SIG-M5 treated with dmso at 0.1 percent for 504 hours (cell line): ENCODE data around the gene SRPRA.
"Not testable (repeated sequence)": the region's sequence is repeated elsewhere in the genome, so short reads cannot be mapped to it uniquely, and the experiment has no call there.

Source experiments
- DNase-seq: peaks from one replicate; lab custom pipeline; 2025; ENCODE audit not compliant: unreplicated experiment; lab: John Stamatoyannopoulos, UW

SRPRA gene

DNA sequence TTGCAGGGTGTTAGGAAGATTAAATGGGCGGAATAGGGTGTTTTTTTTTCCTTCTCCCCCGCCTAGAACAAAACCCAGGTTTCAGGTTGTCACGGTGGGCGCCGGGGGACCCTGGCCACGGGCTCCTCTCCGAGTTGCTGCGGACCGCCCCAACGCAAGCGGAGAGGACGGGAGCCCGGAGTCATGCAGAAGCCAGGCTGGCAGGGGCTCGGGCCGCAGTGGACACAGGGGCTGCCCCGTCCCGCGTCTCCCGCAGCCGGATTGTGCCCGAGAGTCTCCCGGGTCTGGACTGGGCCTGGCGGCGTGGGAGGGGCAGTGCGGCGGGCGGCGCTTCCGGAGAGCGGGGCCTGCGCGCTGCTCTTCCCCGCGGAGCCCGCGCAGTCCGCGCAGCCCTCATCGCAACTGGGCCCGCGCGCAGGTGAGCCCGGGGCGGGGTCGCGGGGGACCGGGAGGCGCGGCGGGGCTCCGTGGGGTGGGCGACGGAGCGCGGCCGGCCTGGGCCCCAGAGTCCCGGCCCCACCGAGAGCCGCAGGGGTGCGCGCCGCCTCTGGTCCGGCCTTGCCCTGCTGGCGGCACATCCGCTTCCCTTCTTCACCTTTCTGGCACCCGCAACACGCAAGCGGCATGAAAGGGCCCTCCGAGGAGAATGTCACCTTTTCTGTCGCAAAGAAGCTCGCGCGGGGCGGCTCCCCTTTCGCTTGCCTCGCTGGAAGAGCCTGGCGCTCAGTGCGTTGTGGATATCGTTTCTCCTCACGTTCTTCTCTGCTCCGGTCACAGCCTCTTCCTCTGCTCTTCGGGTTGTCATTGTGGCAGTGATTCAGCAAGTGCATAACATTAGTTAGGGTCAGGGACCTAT lies 14.3 kb upstream of the SRPRA start, which contains the start of gene TIRAP:
TSS of gene TIRAP (plus strand) at position 358 of the 856 bp plus-strand sequence. CDS start 7,802 bp downstream, outside the sequence.
- DNase-seq = peak; percentile 55

DNA sequence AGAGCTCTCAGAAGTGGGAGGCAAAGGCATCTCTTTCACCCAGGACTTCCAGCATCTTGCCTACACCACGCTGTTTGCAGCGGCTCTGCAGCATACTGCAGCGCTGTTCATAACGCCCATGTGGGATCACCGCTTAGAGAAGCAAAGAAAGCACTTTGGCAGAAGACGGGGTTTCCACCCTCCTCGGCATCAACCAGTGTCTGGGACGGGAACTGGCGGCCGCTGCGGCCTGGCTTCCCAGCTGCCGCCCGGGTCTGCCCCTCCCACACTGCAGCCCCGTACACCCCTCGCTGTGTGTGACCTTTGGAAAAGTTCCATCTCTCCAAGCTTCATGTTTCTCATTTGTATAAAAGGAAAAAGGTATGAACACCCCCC lies 13.7 kb upstream of the SRPRA start:
- no peak for DNase-seq

DNA sequence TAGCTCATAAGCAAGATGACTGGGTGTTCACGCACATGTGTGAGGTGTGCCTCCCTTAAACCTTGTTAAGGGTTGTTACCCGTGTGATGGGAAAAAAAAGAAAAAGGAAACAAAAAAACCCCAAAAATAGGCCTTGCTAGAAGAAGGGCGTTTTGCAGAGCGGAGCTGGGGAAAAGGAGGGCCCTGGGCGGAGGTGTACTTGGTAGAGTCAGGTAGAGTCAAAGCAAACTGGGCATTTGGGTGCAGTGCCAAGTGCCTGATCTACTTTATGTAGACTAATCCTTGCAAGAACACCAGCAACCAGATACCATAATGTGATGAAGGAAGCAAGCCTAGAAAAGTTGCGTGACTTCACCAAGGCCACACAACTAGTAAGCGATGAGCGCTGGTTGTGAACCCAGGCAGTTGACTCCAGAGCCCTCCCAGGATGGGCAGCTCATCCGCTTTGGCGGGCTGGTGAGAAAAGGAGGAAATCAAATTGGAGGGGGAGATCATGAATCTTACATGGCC lies 13.0 kb upstream of the SRPRA start:
- no peak for DNase-seq

DNA sequence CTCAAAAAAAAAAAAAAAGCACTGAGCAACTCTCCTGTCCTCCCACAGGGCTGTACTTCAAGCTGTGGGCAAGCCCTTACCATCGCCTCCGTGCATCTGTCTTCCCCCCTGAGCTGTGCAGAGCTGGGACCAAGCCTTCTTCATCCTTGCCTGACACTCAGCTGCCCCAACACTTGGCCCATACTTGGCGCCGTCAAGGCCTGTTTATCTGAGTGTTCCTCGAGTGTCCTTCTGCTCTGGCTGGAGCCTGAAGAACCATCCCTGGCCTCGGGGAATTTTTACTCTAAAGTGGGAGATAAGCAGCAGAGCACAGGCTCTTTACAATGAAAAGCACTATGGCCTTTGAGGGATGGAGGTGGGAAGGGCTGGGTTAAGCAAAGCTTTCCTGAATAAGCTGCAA lies 12.6 kb upstream of the SRPRA start:
- no peak for DNase-seq

DNA sequence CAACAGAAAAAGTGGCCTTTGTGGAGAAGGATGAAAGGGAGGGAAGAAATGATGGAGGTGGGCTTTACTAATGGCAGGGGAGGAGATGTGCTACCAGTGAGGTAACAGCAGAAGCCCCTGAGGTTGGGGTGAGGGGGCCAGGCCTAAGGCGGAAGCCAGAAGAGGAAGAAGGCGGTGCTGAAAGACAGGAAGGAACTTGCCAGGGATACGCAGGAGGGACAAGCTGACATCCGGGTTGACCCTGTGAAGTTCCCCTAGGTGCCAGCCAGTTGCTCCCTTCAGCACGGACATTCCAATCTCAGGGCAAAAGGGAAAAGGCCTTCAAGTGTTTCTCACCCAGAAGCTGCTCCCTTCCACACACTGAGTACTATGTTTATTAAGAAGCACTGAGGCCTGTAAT lies 11.9 kb upstream of the SRPRA start:
- DNase-seq = peak; percentile 7

DNA sequence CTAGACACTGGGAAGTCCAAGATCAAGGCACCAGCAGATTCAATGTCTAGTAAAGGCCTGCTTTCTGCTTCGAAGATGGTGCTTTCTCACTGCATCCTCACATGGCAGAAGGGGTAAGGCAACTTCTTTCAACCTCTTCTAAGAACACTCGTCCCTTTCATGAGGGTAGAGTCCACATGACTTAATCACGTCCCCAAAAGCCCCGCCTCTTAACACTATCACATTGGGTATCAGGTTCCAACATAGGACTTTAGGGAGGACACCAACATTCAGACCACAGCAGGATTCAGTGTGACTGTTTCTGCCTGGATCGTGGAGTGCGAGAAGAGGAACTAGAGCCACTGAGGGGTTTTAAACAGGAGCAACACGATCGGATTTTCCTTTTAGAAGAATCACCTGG lies 10.5 kb upstream of the SRPRA start:
- DNase-seq = no peak

DNA sequence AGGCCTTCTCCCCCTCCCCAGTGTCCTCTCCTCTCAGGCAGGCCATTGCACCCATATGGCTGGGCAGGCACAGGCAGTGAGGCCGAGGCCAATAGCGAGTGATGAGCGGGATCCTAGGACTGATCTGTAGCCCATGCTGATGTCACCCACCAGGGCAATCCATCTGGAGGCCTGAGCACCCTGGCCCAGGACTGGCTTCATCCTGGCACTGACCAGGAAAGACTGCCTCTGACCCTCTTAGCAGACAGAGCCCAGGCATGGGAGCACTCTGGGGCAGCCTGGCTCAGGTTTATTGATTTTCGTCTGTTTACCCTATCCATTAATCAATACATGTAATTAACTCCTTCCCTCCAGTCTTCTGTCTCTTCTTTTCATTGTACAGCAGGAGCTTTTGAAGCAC lies 9.1 kb upstream of the SRPRA start:
- DNase-seq = no peak

DNA sequence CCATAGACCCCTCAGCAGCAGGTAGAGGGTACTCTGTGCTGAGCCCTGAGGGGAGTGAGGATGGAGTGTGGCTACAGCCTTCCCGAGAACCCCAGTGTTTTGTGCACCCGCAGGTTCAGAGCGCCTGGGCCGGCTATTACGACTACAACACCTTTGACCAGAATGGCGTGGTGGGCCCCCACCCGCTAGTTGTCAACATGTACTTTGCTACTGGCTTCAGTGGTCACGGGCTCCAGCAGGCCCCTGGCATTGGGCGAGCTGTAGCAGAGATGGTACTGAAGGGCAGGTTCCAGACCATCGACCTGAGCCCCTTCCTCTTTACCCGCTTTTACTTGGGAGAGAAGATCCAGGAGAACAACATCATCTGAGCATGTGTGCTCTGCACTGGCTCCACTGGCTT lies 8.6 kb upstream of the SRPRA start:
- no peak for DNase-seq

DNA sequence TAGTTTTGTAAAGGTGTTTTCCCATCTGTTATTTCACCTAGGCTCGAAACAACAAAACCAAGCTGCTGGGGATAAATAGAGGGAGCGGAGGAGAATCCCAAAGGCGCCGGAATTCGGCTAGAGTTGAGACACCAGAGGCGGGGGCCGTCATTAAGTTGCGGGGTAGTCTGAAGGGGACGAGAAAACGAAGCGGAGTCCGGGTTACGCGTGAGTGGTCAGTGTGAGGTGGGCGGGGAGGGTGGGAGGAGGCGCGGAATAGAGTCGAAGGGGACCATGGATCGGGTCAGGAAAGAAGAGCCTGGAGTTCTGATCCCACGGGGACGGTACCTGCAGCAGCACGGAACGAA lies 361 bp downstream of the SRPRA start:
- no peak for DNase-seq

DNA sequence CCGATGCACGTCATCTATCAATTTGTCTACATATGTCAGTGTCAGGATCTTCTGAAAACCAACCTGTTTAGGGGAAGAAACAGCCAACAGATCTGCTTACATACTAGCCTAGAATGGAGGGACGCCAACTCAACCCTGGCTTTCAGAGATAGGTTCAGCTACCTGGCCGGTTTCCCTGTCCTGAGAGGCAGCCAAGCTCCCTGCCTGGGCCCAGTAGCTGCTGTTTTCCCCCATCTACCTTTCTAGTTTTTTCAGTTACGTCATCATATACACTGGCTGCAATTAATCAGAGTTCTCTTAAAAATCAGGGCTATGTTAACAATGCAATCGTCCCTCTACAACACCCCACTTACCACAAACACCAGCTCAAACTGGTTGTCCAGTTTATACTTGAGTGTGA lies 1.0 kb downstream of the SRPRA start:
- no peak for DNase-seq

DNA sequence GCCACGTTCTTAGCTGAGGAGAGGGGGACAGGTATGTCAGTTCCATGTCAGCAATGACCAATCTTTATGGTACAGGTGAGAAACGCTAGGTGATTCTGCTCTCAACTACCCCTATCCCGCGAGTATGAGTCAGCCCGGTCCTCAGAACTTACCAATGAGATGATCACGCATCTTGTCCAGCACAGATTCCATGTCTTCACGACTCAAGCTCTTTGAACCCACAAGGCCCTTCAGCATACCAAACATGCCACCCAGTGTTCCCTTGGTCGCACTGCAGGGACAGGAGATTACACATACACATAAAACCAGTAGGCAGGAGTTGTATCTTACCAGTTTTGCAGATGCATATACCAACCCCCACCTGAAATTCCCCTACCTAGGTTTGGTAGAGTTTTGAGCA lies 2.9 kb downstream of the SRPRA start:
- no peak for DNase-seq

DNA sequence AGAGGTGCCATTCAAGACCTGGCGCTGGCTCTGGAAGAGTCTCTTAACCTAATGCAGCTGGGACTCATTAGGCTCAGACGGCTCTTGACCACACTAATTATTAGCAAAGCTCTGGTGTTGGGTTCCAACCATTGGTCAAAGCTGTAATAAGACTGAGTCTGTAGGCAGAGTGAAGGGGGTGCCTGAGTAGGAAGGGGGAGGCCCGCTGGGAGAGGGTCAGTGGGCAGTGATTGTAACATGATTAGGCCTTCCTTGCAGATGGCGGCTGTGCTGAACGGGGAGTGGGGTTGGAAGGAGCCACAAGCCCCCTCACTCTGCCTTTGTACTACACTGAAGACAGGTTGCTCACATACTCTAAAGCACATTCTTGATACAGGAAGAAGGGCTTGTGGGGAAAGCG lies 5.2 kb downstream of the SRPRA start:
- DNase-seq = no peak

DNA sequence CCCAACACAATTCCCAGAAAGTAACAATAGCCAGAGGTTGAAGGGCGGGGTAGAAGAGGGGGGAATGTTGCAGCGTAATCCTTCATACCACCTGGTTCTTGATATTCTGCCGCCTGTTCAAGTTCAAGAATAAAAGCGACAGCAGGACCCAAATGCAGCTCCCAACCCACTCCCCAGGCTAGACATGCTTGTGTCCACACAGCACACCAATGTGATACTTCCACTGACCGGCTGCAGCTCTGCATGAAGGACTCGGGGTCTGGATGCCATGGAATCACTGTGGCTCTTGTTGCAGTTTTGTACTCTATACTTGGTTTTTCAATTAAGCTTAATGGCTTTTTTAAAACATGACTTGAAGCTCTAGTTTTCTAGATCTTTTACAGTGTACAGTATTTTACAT lies 6.5 kb downstream of the SRPRA start:
- DNase-seq = no peak

DNA sequence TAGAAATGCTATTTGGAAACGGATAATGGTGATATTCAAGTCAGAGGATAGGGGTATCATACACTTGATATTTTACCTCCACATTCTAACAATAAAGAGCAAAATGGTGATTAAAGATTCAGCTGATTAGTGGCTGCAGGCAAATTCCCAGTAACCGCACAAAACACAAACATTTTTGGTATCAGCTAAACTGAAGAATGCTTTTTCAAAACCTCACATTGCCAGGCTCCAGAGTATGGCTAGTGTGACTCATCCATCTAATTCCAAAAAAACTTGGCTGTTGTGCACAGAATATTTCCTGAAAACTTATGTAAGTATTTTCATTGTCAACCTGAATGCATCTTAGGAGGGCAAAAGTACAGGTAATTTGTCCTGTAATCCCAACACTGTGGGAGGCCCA lies 10.9 kb downstream of the SRPRA start:
- DNase-seq = no peak

DNA sequence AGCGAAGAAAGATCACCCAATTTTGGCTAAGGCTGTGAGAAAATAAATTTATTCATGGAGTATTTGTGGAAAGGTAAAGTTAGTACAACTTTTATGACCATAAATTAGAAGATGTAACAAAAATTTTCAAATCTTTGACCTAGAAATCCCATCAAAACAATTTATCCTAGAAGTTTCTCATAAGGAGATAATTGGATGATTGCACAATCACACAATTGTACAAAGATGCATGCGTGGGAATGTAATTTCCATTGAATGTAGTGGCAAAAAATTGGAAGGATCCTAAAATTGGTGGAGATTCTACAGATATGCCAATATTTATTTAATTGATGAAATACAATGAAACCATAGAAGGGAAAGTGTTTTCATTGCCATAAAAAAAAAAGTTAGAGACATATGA lies 11.6 kb downstream of the SRPRA start:
- no peak for DNase-seq

DNA sequence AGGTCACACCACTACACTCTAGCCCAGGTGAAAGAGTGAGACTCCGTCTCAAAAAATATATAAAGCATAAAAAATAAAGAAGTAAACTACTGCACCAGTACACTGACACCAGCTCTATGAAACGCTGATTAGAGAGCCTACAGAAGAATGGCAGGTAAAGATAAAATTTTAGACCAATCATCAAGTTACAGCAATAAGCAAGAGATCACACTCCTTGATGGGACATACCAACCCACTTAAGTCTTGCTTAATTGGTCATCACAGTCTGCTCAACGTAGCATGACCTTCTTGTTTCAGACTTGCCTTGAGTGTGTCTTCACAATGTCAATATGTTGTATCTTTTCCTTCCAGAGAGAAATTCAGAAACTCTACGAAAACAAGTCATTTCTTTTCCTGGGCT lies 12.5 kb downstream of the SRPRA start:
- DNase-seq = no peak

DNA sequence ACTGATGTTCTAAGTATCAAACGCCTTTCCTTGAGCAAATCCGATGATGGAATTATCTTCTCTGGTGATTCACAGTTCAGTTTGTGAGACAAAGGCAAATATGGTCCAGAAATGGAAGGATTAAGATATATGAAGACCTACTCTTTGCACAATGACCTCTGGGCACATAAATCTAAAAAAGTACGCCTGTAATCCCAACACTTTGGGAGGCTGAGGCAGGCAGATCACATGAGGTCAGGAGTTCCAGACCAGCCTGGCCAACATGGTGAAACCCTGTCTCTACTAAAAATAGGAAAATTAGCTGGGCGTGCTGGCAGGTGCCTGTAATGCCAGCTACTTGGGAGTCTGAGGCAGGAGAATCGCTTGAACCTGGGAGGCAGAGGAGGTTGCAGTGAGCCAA lies 13.2 kb downstream of the SRPRA start:
- DNase-seq = not testable (repeated sequence)

DNA sequence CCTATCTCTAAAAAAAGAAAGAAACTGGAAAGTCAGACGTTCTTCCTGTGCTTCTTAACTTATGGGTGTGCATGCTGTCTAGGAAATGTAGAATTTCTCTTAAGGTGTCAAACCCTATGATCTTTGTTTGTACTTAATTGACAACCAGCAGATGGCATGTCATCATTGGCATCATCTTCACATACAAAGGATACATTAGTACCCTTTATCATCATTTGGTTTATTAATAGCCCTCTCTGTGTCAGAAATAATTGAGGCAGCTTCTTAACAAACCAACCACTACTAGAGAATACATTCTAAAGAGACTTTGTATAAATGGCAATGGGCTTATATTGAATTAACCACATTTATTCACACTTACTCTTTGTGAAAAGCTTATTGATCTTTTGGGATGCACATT lies 13.9 kb downstream of the SRPRA start:
- no peak for DNase-seq

DNA sequence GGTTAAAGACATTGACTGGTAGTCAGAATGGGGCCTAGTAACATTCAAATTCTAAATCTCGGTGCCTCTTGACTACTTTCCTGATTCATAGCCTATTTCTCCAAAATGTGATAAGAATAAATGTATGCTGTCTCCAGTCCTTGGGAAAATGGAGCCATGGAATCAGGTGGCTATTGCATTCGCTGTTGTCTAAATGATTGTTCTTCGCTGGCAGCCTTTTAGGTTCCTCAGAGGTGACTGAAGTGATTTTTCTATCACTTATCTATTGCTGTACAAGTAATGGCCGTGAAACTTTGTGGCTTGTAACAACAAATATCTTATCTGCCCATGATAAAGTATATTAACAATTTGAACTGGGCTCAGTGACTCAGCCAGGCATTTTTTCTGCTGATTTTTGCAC lies 15.4 kb downstream of the SRPRA start:
- no peak for DNase-seq

DNA sequence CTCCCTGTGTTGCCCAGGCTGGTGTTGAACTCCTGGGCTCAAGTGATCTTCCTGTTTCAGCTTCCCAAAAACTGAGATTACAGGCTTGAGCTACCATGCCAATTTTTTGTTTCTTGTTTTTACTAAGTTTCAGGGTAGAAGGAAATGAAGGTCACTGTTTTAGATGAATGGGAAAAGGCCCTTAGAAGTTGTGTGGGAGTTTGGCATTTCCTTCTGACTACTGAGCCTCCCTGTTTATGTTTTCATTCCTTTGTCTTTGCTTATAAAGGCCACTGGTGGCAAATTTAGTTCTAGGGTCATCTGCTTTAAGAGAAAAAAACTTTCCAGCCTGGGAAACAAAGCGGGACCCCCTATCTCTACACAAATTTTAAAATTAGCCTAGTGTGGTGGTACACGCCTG lies 22.1 kb downstream of the SRPRA start:
- no peak for DNase-seq

DNA sequence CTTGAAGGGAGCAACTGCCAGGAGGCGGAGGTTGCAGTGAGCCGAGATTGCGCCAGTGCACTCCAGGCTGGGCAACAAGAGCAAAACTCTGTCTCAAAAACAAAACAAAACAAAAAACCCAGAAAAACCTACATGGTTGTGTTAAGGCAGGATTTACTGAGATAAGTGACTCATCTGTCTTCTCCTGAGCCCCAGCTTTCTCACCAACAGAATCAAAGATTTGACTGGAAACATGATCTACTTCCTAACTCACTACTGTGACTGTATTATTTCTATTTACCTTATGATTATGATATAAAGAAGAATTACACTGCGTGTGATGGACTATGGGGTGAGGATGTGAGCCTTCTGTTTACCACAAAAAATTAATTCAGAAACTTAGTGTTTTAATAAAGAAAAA lies 35.3 kb downstream of the SRPRA start:
- no peak for DNase-seq

DNA sequence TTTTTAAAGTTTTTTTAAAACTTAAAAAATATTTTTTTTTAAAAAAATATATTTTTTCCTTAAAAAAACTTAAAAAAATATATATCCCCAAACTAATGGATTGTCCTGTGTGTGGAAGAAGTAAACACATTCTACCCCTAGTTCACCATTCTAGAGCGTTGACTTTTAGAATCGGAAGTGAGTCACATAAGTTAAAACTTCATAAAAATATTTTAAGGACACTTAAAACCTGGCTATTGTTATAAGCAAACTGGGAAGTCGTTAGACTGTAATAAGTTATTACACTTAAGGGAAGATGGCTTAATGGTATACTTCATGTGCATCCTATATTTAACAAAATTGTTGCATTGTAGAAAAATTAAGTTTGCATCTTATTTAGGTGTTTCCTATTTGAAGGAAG lies 36.0 kb downstream of the SRPRA start:
- DNase-seq = no peak
